NAMALWA (cell line): ENCODE measurements around the gene GPR6.

Source experiments
- DNase-seq: peaks from one replicate; pipeline ENCODE4 v3.0.0-alpha.2; 2015; ENCODE audit warnings: low spot score

GPR6 gene

DNA sequence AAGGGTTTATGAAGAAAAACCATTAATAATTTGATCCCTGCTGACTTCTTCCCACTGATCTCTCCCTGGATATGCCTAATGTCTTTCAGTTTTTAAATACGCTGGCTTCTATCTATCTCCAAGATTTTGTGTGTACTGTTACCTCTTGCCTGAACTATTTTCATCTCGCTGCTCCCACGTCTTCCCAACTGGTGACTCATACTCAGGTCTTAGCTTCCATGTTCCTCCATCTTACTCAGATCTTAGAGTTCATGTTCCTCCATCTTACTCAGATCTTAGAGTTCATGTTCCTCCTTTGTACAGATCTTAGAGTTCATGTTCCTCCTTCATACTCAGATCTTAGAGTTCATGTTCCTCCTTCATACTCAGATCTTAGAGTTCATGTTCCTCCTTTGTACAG, 21.6 kb downstream of the GPR6 start:
- no peak for DNase-seq

DNA sequence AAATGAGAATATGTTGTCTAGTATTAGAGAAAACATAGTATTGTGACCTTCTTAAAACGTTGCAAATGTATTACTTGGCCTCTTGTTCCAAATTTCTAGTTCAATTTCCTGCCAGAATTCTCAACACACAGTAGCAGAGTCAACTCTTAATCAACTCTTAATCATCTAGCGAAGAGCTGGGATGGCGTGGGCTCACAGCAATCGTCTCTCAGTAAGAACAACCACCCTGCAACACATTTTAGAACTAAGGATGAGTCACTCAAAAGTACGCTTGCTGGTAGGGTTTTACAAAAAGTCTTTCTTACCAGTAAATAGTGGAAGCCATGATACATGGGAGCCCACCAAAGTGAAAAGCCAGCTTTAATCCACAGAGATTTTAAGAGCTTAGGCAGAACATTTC, 24.6 kb downstream of the GPR6 start:
- no peak for DNase-seq

DNA sequence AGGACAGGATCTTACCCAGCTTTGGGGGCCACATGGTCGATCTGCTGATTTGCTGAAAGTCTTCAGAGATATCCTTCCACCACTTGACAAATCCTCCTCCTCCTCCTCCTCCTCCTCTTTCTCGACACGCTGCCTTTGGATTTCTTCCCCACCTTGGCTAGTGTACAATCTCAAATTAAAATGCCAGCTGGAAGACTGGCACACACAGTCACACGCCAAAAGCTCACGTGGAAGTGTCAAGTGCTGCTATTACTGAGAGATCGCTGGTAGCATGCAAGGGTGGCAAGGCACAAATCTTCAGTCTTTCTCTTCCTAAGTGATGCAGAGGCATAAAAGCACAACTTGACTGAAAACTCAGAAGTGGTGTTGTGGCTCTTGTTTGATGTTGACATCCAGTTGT, 35.3 kb downstream of the GPR6 start:
- no peak for DNase-seq

- DNase-seq: no peak
Measured at GRCh38 chr6:110015206-110015605, 37.1 kb downstream of the GPR6 start.

DNA sequence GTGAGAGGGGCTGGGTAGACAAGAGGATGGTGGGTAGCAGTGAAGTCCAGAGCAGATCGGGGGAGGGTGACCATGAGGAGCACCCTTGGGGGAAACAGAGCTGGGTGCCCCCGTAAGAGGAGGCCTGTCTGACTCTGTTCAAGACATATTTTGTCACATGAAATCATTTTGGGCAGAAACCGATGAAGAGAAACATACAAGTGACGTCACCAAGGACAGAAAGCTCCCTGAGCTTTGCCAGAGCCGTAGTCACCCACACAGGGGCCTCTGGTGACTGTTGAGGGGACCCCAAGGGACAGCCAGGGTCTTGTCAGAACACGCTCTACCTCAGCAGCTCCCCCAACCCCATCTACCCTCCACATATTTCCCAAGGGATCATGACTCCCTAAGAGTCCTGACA, 39.2 kb downstream of the GPR6 start:
- no peak for DNase-seq

GRCh38 chr6:110017946-110018345, 39.8 kb downstream of the GPR6 start:
- no peak for DNase-seq

- no peak for DNase-seq
Measured at GRCh38 chr6:110018486-110018885, 40.4 kb downstream of the GPR6 start.

- DNase-seq: no peak
Measured at GRCh38 chr6:110020888-110021287, 42.8 kb downstream of the GPR6 start.

- DNase-seq: no peak
Measured at GRCh38 chr6:110029144-110029543, 51.0 kb downstream of the GPR6 start.
